Loucy (cell line): Measurements from ENCODE around the gene FLOT1.

Experiments used
- EZH2phosphoT487 ChIP-seq: fragments of 200-600 bp; IDR thresholded peaks from 2 replicates; pipeline ENCODE4 v1.6.1; 2018; ENCODE audit warnings: antibody characterized with exemption, mild to moderate bottlenecking, moderate library complexity, borderline replicate concordance
- TF ChIP-seq, protein P1 (sequence below): fragments of 200-600 bp; sonication (generic); conservative IDR thresholded peaks from 2 replicates; pipeline ENCODE4 v1.5.1; 2014; ENCODE audit warnings: mild to moderate bottlenecking, antibody characterized with exemption, low read length

DNA sequence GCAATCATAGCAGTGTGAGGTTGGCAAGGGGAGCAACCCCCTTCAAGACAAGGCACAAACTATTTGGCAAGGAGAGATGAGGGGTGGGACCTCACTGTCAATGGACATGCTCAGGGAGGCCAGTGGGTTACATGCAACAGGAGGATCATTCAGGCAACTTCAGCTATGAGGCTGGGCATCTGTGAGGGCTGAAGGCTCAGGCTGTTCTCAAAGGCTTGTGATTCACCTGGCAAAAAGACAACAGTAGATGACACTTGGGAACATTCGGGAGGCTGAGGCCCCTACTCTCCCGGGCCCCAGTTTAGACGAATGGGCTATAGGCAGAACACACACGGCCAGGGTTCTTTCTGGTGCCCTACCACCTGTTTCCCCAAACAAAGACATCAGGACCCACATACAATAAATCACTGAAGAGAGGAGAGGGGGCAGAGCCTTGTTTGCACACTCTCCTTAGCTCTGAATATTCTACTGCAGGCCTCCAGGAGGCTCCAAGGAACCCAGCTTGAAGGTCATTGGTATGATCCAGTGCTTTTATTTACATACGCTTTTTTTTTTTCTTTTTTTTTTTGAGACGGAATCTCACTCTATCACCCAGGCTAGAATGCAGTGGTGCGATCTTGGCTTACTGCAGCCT lies 14.4 kb downstream of the FLOT1 start:
- TF ChIP-seq, protein P1, sequence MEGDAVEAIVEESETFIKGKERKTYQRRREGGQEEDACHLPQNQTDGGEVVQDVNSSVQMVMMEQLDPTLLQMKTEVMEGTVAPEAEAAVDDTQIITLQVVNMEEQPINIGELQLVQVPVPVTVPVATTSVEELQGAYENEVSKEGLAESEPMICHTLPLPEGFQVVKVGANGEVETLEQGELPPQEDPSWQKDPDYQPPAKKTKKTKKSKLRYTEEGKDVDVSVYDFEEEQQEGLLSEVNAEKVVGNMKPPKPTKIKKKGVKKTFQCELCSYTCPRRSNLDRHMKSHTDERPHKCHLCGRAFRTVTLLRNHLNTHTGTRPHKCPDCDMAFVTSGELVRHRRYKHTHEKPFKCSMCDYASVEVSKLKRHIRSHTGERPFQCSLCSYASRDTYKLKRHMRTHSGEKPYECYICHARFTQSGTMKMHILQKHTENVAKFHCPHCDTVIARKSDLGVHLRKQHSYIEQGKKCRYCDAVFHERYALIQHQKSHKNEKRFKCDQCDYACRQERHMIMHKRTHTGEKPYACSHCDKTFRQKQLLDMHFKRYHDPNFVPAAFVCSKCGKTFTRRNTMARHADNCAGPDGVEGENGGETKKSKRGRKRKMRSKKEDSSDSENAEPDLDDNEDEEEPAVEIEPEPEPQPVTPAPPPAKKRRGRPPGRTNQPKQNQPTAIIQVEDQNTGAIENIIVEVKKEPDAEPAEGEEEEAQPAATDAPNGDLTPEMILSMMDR = peak; percentile 20; the same call in 1 of the 2 replicates
- TF ChIP-seq EZH2phosphoT487 = no peak
